NCI-H146 (cell line): ENCODE measurements around the gene RNF39.
"Not testable (repeated sequence)": the region's sequence is repeated elsewhere in the genome, so short reads cannot be mapped to it uniquely, and the experiment has no call there.

Experiments used
- DNase-seq: peaks from one replicate; lab custom pipeline; 2025; lab: John Stamatoyannopoulos, UW

RNF39 gene

GRCh38 chr6:30061092-30061857 is 14.3 kb downstream of the RNF39 start, which contains the start of gene POLR1H:
Gene POLR1H, plus strand, starts transcription at chr6:30061265. Its CDS starts 260 bp downstream, at chr6:30061525.
- DNase-seq: peak; percentile 95

GRCh38 chr6:30060606-30061091 is 14.9 kb downstream of the RNF39 start:
- DNase-seq: peak; percentile 34

GRCh38 chr6:30055513-30055912 is 20.1 kb downstream of the RNF39 start:
- no peak for DNase-seq

- no peak for DNase-seq
These were observed 21.9 kb downstream of the RNF39 start for GRCh38 chr6:30053682-30054081.

- no peak for DNase-seq
These were observed 28.3 kb downstream of the RNF39 start for GRCh38 chr6:30047220-30047619.

- no peak for DNase-seq
These were observed 30.9 kb downstream of the RNF39 start for GRCh38 chr6:30044630-30045029.

GRCh38 chr6:30043744-30044143 is 31.8 kb downstream of the RNF39 start:
- DNase-seq: no peak

- no peak for DNase-seq
These were observed 32.7 kb downstream of the RNF39 start for GRCh38 chr6:30042914-30043313.

GRCh38 chr6:30042476-30042875 is 33.1 kb downstream of the RNF39 start:
- DNase-seq: no peak

- DNase-seq: no peak
These were observed 33.7 kb downstream of the RNF39 start for GRCh38 chr6:30041821-30042220.

- no peak for DNase-seq
These were observed 34.3 kb downstream of the RNF39 start for GRCh38 chr6:30041221-30041620.

- DNase-seq: no peak
These were observed 38.3 kb downstream of the RNF39 start for GRCh38 chr6:30037182-30037788.

GRCh38 chr6:30035784-30036183 is 39.8 kb downstream of the RNF39 start:
- no peak for DNase-seq

GRCh38 chr6:30033440-30033839 is 42.1 kb downstream of the RNF39 start:
- DNase-seq: not testable (repeated sequence)

GRCh38 chr6:30031381-30031780 is 44.2 kb downstream of the RNF39 start:
- no peak for DNase-seq

GRCh38 chr6:30029588-30029987 is 46.0 kb downstream of the RNF39 start:
- no peak for DNase-seq

- no peak for DNase-seq
These were observed 50.4 kb downstream of the RNF39 start for GRCh38 chr6:30025186-30025585.

- DNase-seq: not testable (repeated sequence)
These were observed 52.9 kb downstream of the RNF39 start for GRCh38 chr6:30022712-30023111.

- no peak for DNase-seq
These were observed 53.4 kb downstream of the RNF39 start for GRCh38 chr6:30022189-30022588.

GRCh38 chr6:30020626-30021025 is 54.9 kb downstream of the RNF39 start:
- no peak for DNase-seq
